Vagina (tissue), 2 donors: ENCODE measurements around the gene ABHD6.

Experiments
- POLR2A ChIP-seq, 2 donors: fragments of 450-650 bp; IDR thresholded peaks; one replicate each; pipeline ENCODE4 v1.6.1; 2017; ENCODE audit warnings: antibody characterized with exemption in 2 of 2, mild to moderate bottlenecking in 2 of 2, moderate library complexity in 2 of 2
- POLR2AphosphoS5 ChIP-seq, 2 donors: sonication (generic); formaldehyde crosslinking; IDR thresholded peaks; one replicate each; pipeline ENCODE4 v1.9.0; 2017; ENCODE audit warnings: antibody characterized with exemption in 2 of 2, mild to moderate bottlenecking in 2 of 2, low read depth in 1 of 2; ENCODE audit not compliant: insufficient read depth in 1 of 2
- TF ChIP-seq, protein P1 (sequence below), 3 experiments: fragments of 450-650 bp in 2 of 3; fragments of 200-600 bp in 1 of 3; sonication (generic) in 1 of 3; IDR thresholded peaks; one replicate each; pipeline ENCODE4 v1.5.1; 2017 to 2019; ENCODE audit warnings: antibody characterized with exemption in 3 of 3, mild to moderate bottlenecking in 2 of 3, moderate library complexity in 2 of 3

DNA sequence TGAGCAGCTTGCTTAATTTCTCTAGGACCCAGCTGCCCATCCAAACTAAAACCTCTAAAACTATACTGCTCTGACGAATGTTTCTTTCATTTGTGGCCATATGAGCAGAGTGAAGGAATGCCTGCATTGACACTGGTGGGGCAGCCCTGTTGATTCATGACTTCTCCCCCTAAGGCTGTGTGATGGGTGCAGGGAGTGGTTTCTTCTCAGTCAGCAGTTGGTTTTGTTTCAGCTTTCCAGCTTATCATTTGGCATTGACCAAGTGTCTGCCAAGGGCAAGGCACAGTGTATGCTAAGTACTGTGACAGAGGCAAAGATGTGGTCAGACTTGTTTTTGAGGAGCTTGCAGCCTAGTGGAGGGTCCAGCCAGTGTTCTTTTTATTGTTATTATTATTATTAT is 4.7 kb downstream of the ABHD6 start:
- TF ChIP-seq POLR2AphosphoS5 (IDR thresholded peaks at IDR 0.05; ENCODE audit: insufficient read depth in 1 of 2, low read depth in 1 of 2) (no peak), POLR2A (IDR thresholded peaks at IDR 0.05) (no peak)
- TF ChIP-seq, protein P1, sequence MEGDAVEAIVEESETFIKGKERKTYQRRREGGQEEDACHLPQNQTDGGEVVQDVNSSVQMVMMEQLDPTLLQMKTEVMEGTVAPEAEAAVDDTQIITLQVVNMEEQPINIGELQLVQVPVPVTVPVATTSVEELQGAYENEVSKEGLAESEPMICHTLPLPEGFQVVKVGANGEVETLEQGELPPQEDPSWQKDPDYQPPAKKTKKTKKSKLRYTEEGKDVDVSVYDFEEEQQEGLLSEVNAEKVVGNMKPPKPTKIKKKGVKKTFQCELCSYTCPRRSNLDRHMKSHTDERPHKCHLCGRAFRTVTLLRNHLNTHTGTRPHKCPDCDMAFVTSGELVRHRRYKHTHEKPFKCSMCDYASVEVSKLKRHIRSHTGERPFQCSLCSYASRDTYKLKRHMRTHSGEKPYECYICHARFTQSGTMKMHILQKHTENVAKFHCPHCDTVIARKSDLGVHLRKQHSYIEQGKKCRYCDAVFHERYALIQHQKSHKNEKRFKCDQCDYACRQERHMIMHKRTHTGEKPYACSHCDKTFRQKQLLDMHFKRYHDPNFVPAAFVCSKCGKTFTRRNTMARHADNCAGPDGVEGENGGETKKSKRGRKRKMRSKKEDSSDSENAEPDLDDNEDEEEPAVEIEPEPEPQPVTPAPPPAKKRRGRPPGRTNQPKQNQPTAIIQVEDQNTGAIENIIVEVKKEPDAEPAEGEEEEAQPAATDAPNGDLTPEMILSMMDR (IDR thresholded peaks at IDR 0.05) = no peak
